Type B pancreatic cell (in vitro differentiated cells): ENCODE measurements around the gene AURKAIP1. TPM values are rescaled to one million over a fixed set of nuclear protein-coding genes. Genes with fewer than 3 reads are reported as not detected.
A peak's percentile ranks its signal among the peaks of the same experiment; 100 is the strongest.

Source experiments
- DNase-seq: peaks from one replicate; pipeline ENCODE4 v3.0.0; 2021; ENCODE audit warnings: mixed read lengths; ENCODE audit not compliant: unreplicated experiment; ENCODE audit errors: extremely low spot score
- H3K27ac Mint-ChIP-seq: 2 replicates; pipeline ENCODE4 v1.8.0; 2021; ENCODE audit warnings: mild to moderate bottlenecking, mixed read lengths
- H3K27me3 Mint-ChIP-seq: 2 replicates; pipeline ENCODE4 v1.8.0; 2021; ENCODE audit warnings: mixed read lengths
- H3K36me3 Mint-ChIP-seq: 2 replicates; pipeline ENCODE4 v1.8.0; 2021; ENCODE audit warnings: mixed read lengths
- H3K4me1 Mint-ChIP-seq: one replicate; pipeline ENCODE4 v1.8.0; 2021; ENCODE audit warnings: mixed read lengths; ENCODE audit not compliant: unreplicated experiment
- H3K4me3 Mint-ChIP-seq: 2 replicates; pipeline ENCODE4 v1.8.0; 2021; ENCODE audit warnings: mild to moderate bottlenecking, mixed read lengths
- H3K9me3 Mint-ChIP-seq: 2 replicates; pipeline ENCODE4 v1.8.0; 2021; ENCODE audit warnings: mixed read lengths
- CTCF ChIP-seq: fragments of 200-600 bp; sonication (generic); conservative IDR thresholded peaks from 2 replicates; pipeline ENCODE4 v1.5.0; 2021; ENCODE audit warnings: antibody characterized with exemption, mild to moderate bottlenecking
- total RNA-seq: library from RNA; stranded (reverse); gene quantifications from 2 replicates; pipeline ENCODE4 v1.2.1, GENCODE V29; 2021; ENCODE audit warnings: low replicate concordance

Gene AURKAIP1
- total RNA-seq, 1 donor from 2014 or later: 122 TPM

- peak overlapping the region; percentile 74 for H3K4me3 Mint-ChIP-seq
- no peak for DNase-seq
- H3K27ac Mint-ChIP-seq: peak overlapping the region; percentile 67
- H3K4me1 Mint-ChIP-seq: peaks cover 15% of the 10 kb centered on the region
- TF ChIP-seq CTCF: no peak
- H3K27me3 Mint-ChIP-seq: peaks cover 8% of the 10 kb centered on the region
- no peaks in the 10 kb centered on the region for H3K9me3 Mint-ChIP-seq
- no peaks in the 10 kb centered on the region for H3K36me3 Mint-ChIP-seq
Observed at GRCh38 chr1:1351511-1352427, 23.2 kb downstream of the AURKAIP1 start.

- H3K4me1 Mint-ChIP-seq: peaks cover 17% of the 10 kb centered on the region
- peak; percentile 69 for TF ChIP-seq CTCF
- H3K36me3 Mint-ChIP-seq: no peaks in the 10 kb centered on the region
- peak within 1 kb of the TSS; percentile 85 for H3K4me3 Mint-ChIP-seq
- H3K27me3 Mint-ChIP-seq: peaks cover 8% of the 10 kb centered on the region
- DNase-seq: no peak
- no peaks in the 10 kb centered on the region for H3K9me3 Mint-ChIP-seq
- peak within 1 kb of the TSS; percentile 16 for H3K27ac Mint-ChIP-seq
Observed at GRCh38 chr1:1349256-1350012, 25.6 kb downstream of the AURKAIP1 start, which contains the start of gene DVL1. DVL1 (minus strand) TSS chr1:1349418; CDS start chr1:1349065, 353 bp downstream.

- Mint-ChIP-seq H3K27ac (peak overlapping the region; percentile 16), H3K4me1 (peaks cover 17% of the 10 kb centered on the region), H3K27me3 (peaks cover 8% of the 10 kb centered on the region), H3K4me3 (peak overlapping the region; percentile 85), H3K36me3 (no peaks in the 10 kb centered on the region), H3K9me3 (no peaks in the 10 kb centered on the region)
- no peak for DNase-seq
- no peak for TF ChIP-seq CTCF
Observed at GRCh38 chr1:1348420-1349255, 26.4 kb downstream of the AURKAIP1 start.

GRCh38 chr1:1347663-1348419 lies 27.2 kb downstream of the AURKAIP1 start:
- H3K27me3 Mint-ChIP-seq: peaks cover 5% of the 10 kb centered on the region
- H3K27ac Mint-ChIP-seq: peak overlapping the region; percentile 46
- TF ChIP-seq CTCF: no peak
- DNase-seq: no peak
- H3K9me3 Mint-ChIP-seq: no peaks in the 10 kb centered on the region
- H3K36me3 Mint-ChIP-seq: no peaks in the 10 kb centered on the region
- peak overlapping the region; percentile 85 for H3K4me3 Mint-ChIP-seq
- peaks cover 17% of the 10 kb centered on the region for H3K4me1 Mint-ChIP-seq
